PC-9 (cell line): ENCODE data around the gene HGD. TPM values are rescaled to one million over a fixed set of nuclear protein-coding genes. Genes with fewer than 3 reads are reported as not detected.

Experiments
- BruUV-seq: library from RNA; stranded (reverse); fragments of 400-500 nt; replicated peaks from 2 replicates; lab custom pipeline; 2021; lab: Mats Ljungman, UMichigan
- CTCF ChIA-PET: fragments of 300-600 bp; sonication (Branson Sonifier 250); formaldehyde crosslinking; loops from one replicate; lab custom pipeline; 2022; ENCODE audit warnings: antibody characterized with exemption; lab: Charles Lee
- POLR2A ChIA-PET: fragments of 300-600 bp; sonication (Branson Sonifier 250); formaldehyde crosslinking; loops from one replicate; lab custom pipeline; 2022; ENCODE audit warnings: antibody characterized with exemption; ENCODE audit not compliant: unreplicated experiment; lab: Charles Lee
- DNase-seq, 2 experiments: peaks; one replicate each; pipeline versions ENCODE4 v3.0.0 to v3.0.0-alpha.2; 2015 to 2022; ENCODE audit warnings: mixed read lengths in 1 of 2
- H2AFZ ChIP-seq: fragments of 200-600 bp; sonication (generic); 2 replicates; pipeline ENCODE4 v1.8.1; 2017; ENCODE audit warnings: antibody characterized with exemption
- H3F3A ChIP-seq: fragments of 200-600 bp; sonication (generic); 2 replicates; pipeline ENCODE4 v1.8.1; 2017; ENCODE audit warnings: antibody characterized with exemption, mild to moderate bottlenecking, low read depth; ENCODE audit not compliant: insufficient read depth
- H3K27ac ChIP-seq: fragments of 200-600 bp; sonication (generic); 2 replicates; pipeline ENCODE4 v1.6.1; 2016; ENCODE audit warnings: mixed run types
- H3K27me3 ChIP-seq: fragments of 200-600 bp; sonication (generic); 2 replicates; pipeline ENCODE4 v1.6.1; 2016; ENCODE audit warnings: low read depth, mixed run types; ENCODE audit not compliant: insufficient read depth
- H3K36me3 ChIP-seq: fragments of 200-600 bp; sonication (generic); 2 replicates; pipeline ENCODE4 v1.6.1; 2016; ENCODE audit warnings: low read depth, mixed run types
- H3K4me1 ChIP-seq: fragments of 200-600 bp; sonication (generic); replicated peaks from 2 replicates; pipeline ENCODE4 v1.6.1; 2016; ENCODE audit warnings: mixed run types; ENCODE audit not compliant: insufficient read depth
- H3K4me2 ChIP-seq: fragments of 200-600 bp; sonication (generic); 2 replicates; pipeline ENCODE4 v1.6.1; 2017; ENCODE audit warnings: mixed run types
- H3K4me3 ChIP-seq: fragments of 200-600 bp; sonication (generic); 2 replicates; pipeline ENCODE4 v1.6.1; 2016; ENCODE audit warnings: mixed run types
- H3K79me2 ChIP-seq: fragments of 200-600 bp; sonication (generic); 2 replicates; pipeline ENCODE4 v1.6.1; 2017; ENCODE audit warnings: low read depth, mixed run types
- H3K9me2 ChIP-seq: fragments of 200-600 bp; sonication (generic); 2 replicates; pipeline ENCODE4 v1.8.1; 2017; ENCODE audit warnings: mild to moderate bottlenecking; ENCODE audit not compliant: insufficient read depth
- H3K9me3 ChIP-seq: fragments of 200-600 bp; sonication (generic); 2 replicates; pipeline ENCODE4 v1.8.1; 2016; ENCODE audit warnings: low read depth; ENCODE audit not compliant: insufficient read depth
- H4K20me1 ChIP-seq: fragments of 200-600 bp; sonication (generic); 2 replicates; pipeline ENCODE4 v1.8.1; 2017; ENCODE audit not compliant: insufficient read depth
- EZH2 ChIP-seq: fragments of 200-600 bp; sonication (generic); IDR thresholded peaks from 2 replicates; pipeline ENCODE4 v1.8.0; 2017; ENCODE audit warnings: antibody characterized with exemption, low read depth
- intact Hi-C: fragments of 100-400 bp; cut with micrococcal nuclease; formaldehyde crosslinking; loops from one replicate; pipeline ENCODE4 v1.10.0; 2022; ENCODE audit not compliant: unreplicated experiment
- total RNA-seq: library from RNA; stranded (reverse); gene quantifications from 2 replicates; pipeline ENCODE4 v1.2.3, GENCODE V29; 2021
- TF ChIP-seq, protein P1 (sequence below): fragments of 200-600 bp; sonication (generic); conservative IDR thresholded peaks from 2 replicates; pipeline ENCODE4 v1.6.1; 2017; ENCODE audit warnings: mixed run types, antibody characterized with exemption, mild to moderate bottlenecking, moderate library complexity

Gene HGD
- total RNA-seq, 1 experiment from 2014 or later = 0.65 TPM

GRCh38 chr3:120683213-120683612 lies 1.2 kb upstream of the HGD start:
- H3K4me3 ChIP-seq = no peak overlapping the region
- H2AFZ ChIP-seq = no peak overlapping the region
- no peaks in the 10 kb centered on the region for H3K27me3 ChIP-seq
- peaks cover 5% of the 10 kb centered on the region; the same call in 1 of the 2 replicates for H3K9me3 ChIP-seq
- no TSS peak for BruUV-seq
- ChIA-PET POLR2A (no interaction called here), CTCF (no interaction called here)
- peaks cover 12% of the 10 kb centered on the region for H3K4me1 ChIP-seq
- no peaks in the 10 kb centered on the region for H3K36me3 ChIP-seq
- intact Hi-C loops = no loop called here
- no peaks in the 10 kb centered on the region for H3K9me2 ChIP-seq
- no peaks in the 10 kb centered on the region for H4K20me1 ChIP-seq
- H3K79me2 ChIP-seq = no peaks in the 10 kb centered on the region
- no peak overlapping the region for H3K4me2 ChIP-seq
- H3F3A ChIP-seq = peaks cover 12% of the 10 kb centered on the region
- H3K27ac ChIP-seq = no peak overlapping the region
- no peak for TF ChIP-seq EZH2
- TF ChIP-seq, protein P1, sequence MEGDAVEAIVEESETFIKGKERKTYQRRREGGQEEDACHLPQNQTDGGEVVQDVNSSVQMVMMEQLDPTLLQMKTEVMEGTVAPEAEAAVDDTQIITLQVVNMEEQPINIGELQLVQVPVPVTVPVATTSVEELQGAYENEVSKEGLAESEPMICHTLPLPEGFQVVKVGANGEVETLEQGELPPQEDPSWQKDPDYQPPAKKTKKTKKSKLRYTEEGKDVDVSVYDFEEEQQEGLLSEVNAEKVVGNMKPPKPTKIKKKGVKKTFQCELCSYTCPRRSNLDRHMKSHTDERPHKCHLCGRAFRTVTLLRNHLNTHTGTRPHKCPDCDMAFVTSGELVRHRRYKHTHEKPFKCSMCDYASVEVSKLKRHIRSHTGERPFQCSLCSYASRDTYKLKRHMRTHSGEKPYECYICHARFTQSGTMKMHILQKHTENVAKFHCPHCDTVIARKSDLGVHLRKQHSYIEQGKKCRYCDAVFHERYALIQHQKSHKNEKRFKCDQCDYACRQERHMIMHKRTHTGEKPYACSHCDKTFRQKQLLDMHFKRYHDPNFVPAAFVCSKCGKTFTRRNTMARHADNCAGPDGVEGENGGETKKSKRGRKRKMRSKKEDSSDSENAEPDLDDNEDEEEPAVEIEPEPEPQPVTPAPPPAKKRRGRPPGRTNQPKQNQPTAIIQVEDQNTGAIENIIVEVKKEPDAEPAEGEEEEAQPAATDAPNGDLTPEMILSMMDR = no peak
- DNase-seq = no peak

- CTCF ChIA-PET = no interaction called here
- Histone ChIP-seq H3K9me3 (peaks cover 16% of the 10 kb centered on the region; the same call in 1 of the 2 replicates), H3K36me3 (no peaks in the 10 kb centered on the region), H3K4me1 (peaks cover 15% of the 10 kb centered on the region), H3F3A (peaks cover 15% of the 10 kb centered on the region), H2AFZ (no peak overlapping the region), H4K20me1 (no peaks in the 10 kb centered on the region), H3K4me2 (no peak overlapping the region), H3K4me3 (no peak overlapping the region), H3K27ac (no peak overlapping the region), H3K79me2 (no peaks in the 10 kb centered on the region), H3K27me3 (no peaks in the 10 kb centered on the region), H3K9me2 (no peaks in the 10 kb centered on the region)
- intact Hi-C loops = no loop called here
- BruUV-seq = no TSS peak
- no peak for TF ChIP-seq EZH2
- TF ChIP-seq, protein P1 = no peak
- no peak for DNase-seq
- POLR2A ChIA-PET = no interaction called here
Observed at GRCh38 chr3:120681506-120682038, 467 bp downstream of the HGD start.

GRCh38 chr3:120681018-120681417 lies 1.0 kb downstream of the HGD start:
- Histone ChIP-seq H3K27ac (no peak overlapping the region), H3K4me1 (peaks cover 15% of the 10 kb centered on the region), H2AFZ (no peak overlapping the region), H3K36me3 (no peaks in the 10 kb centered on the region), H3K27me3 (no peaks in the 10 kb centered on the region), H3F3A (peaks cover 15% of the 10 kb centered on the region), H4K20me1 (no peaks in the 10 kb centered on the region), H3K9me3 (peaks cover 18% of the 10 kb centered on the region; the same call in 1 of the 2 replicates), H3K9me2 (no peaks in the 10 kb centered on the region), H3K79me2 (no peaks in the 10 kb centered on the region), H3K4me3 (no peak overlapping the region), H3K4me2 (no peak overlapping the region)
- intact Hi-C loops = no loop called here
- ChIA-PET CTCF (no interaction called here), POLR2A (no interaction called here)
- no TSS peak for BruUV-seq
- no peak for DNase-seq
- TF ChIP-seq, protein P1 = no peak
- no peak for TF ChIP-seq EZH2
